ENCODE data around the gene LMF2.
"Not testable (repeated sequence)": the region's sequence is repeated elsewhere in the genome, so short reads cannot be mapped to it uniquely, and the experiment has no call there.

LMF2 gene

DNA sequence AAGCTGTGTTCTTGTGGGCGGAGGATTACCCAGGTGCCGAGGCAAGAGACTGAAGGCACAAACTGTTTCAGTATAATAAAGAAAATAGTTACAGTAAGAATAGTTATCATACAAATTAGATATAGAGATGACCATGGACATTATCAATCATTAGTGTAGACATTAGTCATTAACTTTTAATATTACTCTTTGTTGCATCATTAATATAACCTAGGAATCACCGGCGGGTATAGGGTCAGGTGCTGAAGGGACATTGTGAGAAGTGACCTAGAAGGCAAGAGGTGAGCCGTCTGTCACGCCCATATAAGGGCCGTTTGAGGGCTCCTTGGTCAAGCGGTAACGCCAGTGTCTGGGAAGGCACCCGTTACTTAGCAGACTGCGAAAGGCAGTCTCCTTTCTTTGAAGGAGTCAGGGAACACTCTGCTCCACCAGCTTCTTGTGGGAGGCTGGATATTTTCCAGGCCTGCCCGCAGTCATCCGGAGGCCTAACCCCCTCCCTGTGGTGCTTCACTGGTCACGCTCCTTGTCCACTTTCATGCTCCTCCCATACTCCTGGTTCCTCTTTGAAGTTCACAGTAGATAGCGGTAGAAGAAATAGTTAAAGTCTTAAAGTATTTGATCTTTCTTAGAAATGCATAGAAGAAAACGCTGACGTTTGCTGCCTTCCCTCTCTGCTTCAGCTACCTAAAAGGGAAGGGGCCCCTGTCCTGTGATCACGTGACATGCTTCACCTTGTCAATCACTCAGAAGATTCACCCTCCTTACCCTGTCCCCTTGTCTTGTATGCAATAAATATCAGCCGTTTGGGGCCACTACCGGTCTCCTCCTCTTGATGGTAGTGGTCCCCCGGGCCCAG lies 26.6 kb upstream of the LMF2 start:
- DNase-seq (ENCODE audit: low read depth) = not testable (repeated sequence)

DNA sequence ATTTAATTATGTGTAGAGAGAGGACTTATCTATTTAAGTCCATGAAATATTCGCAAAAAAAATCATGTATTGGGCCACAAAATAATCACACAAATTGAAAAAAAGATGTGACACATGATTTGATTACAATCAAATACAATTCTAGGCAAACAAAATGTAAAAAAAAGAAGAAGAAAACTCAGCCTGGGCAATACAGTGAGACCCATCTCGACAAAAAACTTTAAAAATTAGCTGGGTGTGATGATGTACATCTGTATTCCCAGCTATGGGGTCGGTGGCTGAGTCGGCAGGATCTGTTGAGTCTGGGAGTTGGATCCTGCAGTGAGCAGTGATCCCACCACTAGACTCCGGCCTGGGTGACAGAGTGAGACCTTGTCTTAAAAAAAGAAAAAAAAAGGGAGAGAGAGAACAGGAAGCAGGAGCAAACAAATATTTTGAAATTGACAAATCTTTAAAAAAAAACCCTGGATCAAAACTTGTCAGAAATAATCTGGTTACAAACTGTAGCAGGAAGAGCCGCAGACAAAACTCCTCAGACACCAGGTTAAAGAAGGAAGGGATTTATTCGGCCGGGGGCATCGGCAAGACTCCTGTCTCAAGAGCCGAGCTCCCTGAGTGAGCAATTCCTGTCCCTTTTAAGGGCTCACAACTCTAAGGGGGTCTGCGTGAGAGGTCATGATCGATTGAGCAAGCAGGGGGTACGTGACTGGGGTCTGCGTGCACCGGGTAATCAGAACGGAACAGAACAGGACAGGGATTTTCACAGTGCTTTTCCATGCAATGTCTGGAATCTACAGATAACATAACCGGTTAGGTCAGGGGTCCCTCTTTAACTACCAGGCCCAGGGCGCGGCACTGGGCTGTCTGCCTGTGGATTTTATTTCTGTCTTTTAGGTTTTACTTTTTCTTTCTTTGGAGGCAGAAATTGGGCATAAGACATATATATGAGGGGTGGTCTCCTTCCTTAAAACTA lies 25.6 kb upstream of the LMF2 start:
- DNase-seq (ENCODE audit: low read depth) = no peak

DNA sequence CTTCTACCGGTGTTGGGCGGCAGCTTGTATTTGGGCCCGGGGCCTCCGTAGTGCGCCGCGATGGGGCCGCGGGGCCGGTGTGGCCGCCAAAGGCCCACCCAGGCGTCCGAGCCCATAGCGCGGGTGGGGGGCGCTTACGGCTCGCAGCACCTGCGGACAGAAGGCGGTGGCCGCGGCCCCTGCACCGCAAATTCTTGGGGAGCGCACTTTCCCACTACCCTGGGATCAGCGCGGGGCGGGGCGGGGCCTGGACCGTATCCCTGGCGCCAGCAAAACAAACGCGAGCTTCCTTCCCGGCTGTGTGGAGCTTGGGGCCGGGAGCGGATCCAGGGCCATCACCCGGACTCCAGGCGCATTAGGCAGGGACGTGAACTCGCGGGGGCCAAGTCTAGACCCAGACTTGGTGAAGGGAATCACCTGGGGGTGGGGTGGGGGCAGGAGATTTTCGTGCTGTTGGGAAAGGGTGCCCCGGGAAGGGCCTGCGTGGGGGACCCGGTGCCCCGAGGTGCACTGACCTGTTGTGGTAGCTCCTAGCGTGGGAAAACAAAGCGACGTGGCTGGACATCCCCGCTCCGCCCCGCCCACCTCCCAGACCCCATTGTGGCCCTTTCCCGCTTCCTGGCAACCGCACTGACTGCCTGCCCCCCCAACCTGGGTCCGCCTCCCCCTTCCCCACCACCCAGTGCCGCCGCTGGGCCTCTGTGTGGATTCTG lies 24.6 kb upstream of the LMF2 start:
- no peak for DNase-seq (ENCODE audit: low read depth)

DNA sequence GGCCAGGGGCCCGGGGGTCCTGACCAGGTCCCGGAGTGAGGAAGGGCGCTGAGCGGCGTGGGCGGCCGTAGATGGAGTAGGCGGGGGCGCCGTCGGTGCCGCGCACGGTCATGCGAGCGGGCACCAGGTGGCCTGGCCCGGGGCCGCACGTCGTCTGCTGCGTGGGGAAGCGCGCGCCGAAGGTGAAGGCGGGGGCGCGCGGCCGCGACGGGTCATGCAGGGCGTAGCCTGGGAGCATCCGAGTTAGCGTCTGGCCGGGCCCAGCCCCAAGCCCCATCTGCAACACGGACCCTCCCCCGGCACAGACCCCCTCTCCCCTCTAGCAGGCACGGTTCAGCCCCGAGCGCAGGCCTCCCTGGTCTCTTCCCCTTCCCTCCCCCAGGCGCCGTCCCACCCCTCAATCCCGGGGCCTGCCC lies 24.1 kb upstream of the LMF2 start:
- no peak for DNase-seq (ENCODE audit: low read depth)

DNA sequence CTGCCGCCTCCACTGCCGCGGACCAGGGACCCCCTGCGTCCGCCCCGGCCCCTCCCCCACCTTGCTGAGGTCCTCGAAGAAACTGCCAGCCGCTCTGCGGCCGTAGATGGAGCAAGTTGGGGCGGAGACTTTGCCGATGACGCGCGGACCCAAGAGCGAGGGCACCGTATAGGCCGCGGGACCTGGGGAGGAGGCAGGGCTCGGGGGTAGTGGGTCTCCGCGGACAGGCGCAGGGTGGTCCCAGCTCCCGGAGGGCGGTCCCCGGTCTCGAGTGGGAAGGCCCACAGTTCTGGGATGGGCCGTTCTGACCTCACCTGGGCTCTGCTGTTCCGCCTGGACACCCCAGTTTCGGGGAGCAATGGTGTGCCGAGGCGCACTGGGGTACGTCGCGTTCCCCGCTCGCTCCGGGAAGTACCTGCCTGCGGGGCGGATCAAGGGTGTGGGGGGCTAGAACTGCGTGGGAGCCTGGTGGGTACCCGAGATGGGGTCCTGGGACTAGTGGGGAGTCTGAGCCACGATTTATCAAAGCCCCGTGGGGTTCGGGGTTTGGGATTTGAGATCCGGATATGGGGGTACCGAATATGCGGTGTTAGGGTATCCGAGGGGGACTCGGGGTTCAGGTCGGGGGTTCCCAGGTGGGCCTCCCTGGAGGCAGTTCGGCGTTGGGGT lies 23.5 kb upstream of the LMF2 start:
- peak; percentile 59 for DNase-seq (ENCODE audit: low read depth)

DNA sequence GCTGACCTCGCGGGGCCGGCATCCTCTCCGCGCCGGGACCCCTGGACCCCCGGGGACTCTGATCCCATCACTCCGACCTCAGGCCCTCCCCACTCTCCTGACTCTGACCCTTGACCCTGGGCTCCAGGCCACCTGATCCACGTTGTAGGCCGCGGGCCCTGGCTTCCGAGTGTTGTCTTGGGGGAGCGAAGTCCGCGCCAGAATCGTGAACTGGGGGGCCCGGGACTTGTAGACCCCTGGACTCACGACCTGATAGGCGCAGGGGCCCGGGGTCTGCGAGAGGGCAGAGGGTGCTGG lies 23.0 kb upstream of the LMF2 start:
- DNase-seq (ENCODE audit: low read depth) = no peak

DNA sequence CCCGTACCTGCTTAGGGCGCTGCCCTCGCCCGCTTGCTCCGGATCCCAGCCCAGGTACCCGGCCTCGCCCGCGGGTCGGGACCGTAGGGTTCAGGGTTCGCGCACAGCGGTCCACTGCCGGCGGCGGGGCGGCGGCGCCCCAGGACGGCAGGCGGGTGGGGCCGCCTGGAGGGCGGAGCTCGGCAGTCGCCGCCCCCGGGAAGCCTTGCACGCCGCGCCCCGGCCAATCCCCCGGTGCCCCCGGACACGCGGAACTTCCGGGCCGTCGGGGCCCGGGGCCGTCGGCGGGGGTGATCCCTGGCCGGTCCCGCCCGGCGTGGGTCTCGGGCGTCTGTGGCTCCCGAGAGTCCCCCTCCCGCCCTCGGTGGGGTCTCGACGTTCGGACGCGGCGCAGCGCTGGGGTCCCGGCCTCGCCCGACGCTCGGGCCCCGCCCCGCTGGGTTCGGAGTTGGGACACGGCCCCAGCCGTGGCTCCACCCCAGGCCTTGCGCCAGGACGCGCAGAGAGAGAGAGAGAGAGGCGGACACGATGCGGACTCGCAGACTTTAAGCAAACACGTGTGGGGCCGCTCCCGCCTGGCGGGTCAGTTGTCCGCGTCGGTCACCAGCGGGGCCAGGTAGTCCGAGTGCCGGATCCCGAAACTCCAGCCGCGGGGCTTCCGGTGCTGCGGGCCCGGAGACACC lies 22.5 kb upstream of the LMF2 start, which contains the start of gene TYMP:
TYMP (minus strand) TSS at position 116 of the 683 bp plus-strand sequence. CDS start 303 bp downstream, outside the sequence.
- no peak for DNase-seq (ENCODE audit: low read depth)

DNA sequence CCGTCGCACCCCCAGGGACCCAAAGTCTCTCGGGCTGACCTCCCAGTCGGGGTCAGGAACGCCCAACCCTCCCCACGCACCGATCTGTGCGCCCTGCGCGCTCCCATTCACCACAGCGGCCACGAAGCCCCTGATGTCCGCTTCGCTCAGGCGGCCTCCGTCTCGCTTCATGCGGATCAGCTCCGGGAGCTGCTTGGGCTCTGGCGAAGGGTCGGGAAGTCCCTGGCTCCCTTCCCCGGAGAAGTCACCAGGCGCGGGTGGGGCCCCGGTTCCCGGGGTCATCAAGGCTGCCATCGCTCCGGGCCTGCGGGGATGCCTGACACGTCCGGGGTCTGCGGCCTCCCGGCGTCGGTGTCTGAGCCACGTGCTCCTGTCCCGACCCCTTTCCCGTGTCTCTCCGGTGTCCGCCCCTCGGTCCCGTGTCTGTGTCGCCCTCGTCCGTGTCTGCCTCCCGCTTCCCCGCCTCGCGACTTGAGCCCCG lies 22.0 kb upstream of the LMF2 start:
- no peak for DNase-seq (ENCODE audit: low read depth)

DNA sequence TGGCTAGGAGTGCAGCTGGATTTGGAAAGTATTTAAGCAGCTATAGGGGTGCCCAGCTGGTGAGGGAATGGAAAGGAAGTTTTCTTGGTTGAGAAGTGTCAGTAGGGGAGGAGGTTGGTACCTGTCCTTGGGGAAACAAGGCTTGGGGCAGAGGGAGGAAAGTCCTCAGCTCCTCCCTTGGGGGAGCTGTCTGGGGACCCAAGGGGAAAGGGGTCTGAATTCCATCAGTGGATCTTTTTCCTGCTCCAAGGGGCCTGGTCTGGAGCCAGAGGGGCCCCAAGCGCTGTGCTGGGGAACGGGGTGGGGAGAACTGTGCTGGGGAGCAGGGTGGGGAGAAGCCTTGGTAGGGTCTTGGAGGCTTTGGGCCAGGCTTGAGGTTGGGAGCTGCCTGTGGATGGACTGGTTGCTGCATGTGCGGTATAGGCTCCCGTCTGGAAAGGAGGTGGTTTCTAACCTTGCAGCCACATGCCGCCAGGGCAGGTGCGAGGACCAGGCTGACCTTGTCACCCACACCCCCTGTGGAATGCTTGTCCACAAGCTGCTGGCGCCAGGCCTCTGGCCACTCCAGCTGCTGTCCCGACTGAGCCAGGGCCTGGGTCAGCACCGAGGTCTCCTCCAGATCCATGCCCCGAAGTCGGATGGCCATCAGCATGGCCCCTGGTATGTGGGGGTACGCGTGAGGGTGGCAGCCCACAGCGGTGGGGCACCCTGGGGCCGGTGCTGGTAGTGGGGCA lies 21.3 kb upstream of the LMF2 start:
- DNase-seq (ENCODE audit: low read depth) = no peak

DNA sequence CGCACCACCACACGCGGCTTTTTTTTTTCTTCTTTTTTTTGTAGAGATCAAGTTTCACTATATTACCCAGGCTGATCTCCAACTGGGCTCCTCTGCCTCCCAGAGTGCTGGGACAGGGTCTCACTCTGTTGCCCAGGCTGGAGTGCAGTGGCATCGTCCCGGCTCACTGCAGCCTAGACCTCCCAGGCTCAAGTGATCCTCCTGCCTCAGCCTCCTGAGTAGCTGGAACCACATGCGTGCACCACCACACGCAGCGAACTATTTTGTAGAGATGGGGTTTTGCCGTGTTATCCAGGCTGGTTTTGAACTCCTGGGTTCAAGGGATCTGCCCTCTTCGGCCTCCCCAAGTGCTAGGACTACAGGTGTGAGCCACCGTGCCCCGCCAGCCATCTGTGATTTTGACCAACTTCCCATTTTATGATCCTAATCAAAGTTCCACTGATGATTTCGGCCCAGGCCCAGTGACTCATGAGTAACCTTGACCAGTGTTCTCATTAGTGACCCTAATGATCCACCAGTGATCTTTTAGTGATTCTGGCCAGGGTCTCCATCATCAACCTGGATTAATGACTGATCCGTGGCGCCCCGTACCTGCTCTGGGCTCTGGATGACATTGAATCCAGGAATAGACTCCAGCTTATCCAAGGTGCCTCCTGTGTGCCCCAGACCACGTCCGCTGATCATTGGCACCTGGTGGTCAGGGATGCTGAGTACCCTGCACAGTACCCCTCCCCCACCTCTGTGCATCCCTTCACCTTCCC lies 20.6 kb upstream of the LMF2 start:
- DNase-seq (ENCODE audit: low read depth) = no peak

DNA sequence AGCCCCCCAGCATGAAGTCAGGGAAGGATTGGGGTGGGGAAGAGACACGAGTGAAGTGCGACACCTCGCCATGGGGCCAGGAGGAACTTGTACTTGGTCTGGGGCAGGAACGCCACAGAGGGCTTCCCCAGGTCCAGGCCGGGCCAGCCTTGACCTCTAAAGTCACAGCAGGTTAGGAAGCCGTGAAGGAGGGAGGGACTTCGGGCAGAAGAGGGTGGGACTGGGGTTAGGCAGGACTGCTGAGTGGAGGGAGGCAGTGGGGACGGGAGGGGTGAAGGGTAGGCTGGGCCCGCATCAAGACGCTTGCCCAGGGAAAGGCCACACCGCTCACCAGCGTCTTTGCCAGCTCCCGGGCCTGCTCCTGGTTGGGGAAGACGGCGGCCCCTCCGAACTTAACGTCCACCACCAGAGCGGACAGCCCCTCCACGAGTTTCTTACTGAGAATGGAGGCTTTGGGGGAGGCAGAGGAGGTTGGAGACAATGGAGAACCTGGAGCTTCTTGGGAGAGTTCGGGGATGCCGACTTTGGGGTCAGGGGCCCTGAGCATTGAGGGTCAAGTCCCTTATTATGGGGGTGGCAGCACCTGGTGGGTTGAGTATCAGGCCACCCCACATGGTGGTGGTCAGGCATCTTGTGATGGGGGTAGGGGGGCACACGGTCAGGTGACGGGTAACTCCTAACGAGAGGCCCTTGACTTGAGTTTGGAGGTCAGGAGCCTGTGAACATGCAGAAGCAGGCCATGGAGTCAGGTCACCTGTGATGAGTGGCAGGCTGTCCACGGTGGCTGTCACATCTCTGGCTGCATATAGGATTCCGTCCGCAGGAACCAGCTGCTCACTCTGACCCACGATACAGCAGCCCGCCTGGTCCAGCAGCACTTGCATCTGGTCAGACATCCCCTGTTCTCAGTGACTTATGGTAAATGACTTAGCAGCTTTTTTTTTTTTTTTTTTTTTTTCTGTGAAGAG lies 19.6 kb upstream of the LMF2 start:
- DNase-seq (ENCODE audit: low read depth) = no peak

DNA sequence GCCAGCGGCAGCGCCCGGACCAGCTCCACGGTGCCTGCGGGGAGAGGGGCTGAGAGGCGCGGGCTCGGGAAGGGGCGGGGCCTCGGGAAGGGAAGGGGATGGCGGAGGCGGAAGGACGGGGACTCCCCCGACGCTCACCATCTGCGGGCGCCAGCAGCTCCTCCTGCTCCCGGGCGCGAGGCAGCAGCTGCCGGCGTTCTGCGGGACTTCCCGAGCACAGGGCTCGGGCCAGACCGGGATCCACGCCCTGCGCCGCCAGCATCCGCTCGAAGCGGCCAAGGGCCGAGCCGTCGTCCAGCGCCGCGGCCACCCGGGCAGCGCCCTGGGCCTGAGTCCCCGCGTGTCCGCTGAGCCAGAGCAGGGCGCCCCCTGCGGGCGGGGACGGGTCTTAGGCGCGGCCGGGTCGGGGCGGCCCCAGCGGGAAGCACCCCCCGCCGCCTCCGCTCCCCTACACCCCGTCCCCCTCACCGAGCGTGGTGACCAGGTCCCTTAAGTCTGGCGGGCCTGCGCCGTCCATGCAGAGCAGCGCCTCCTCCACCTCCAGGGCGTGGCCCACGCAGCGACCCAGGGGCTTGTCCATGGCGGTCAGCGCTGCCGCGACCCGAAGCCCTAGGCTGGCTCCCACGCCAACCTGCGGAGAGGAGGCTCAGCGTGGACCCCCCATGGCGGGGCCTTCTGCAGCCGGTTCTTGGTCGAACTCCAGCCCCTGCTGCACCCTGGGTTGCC lies 18.8 kb upstream of the LMF2 start:
- DNase-seq (ENCODE audit: low read depth) = peak; percentile 72

DNA sequence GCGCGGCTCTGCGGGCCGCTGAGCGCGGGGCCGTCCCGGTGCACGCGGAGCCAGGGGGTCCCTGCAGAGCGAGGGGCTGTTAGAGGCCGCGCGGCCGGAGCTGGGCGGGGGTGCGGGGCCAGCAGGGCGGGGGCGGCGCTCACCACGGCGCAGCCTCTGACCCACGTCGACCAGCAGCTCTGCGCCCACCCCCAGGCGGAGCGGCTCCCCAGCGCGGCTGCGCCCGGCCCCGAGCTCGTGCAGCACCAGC lies 18.3 kb upstream of the LMF2 start:
- no peak for DNase-seq (ENCODE audit: low read depth)

DNA sequence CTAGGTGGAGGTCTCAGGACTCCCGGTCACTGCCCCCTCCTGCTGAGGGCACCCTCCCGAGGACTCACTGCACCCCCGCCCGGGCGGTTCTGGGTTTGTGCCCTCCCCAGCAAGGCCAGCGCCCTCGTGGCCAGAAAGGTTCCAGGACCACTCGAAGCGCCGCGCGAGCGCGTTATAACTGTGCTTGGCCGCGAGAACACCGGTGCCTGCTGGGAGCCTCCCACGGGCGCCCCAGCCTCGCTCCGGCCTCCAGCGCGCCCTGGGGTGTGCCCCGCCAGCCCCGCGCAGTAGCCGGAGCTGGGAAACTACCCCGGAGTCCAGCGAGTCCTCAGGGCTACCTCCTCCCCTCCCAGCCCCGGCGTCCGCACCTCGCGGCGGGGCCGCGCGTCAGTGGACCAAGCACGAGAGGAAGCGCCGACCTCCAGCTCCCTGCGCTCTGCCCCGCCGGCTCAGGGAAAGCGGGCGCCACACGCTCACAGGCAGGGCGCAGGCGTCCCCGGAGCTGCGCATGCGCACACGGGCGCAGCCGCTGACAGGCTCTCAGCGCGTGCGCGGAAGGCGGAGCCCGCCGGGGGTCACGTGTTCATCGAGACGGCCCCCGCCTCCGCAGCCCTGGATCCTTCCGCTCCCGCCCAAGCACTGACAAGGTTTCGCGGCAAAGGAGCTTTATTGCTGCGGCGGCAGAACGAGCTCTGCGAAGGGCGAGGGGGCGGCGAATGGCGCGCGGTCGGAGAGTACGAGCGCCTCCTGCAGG lies 17.8 kb upstream of the LMF2 start, which contains the start of gene SCO2:
SCO2 (minus strand) TSS at position 495 of the 754 bp plus-strand sequence. CDS start 1,187 bp downstream, outside the sequence.
- DNase-seq (ENCODE audit: low read depth) = peak; percentile 97

DNA sequence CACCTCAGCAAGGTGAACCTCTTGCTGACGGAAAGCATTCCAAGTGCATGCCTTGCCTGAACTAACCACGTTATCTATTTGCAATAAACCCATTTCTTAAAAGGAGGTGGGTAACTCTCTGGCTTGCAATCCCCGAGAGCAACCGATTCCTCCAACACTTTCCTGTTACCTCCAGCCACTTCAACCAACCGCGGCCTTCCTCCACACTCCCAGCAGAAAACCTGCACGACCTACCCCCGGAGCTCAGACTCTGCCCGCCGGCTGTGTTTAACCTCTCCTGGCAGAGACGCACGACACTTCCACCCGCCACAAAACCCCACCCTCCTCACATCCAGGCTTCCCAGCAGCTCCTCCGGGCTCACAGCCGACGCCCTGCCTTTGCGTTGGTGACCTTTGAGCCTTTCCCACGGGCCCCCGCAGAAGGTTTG lies 17.2 kb upstream of the LMF2 start:
- no peak for DNase-seq (ENCODE audit: low read depth)

DNA sequence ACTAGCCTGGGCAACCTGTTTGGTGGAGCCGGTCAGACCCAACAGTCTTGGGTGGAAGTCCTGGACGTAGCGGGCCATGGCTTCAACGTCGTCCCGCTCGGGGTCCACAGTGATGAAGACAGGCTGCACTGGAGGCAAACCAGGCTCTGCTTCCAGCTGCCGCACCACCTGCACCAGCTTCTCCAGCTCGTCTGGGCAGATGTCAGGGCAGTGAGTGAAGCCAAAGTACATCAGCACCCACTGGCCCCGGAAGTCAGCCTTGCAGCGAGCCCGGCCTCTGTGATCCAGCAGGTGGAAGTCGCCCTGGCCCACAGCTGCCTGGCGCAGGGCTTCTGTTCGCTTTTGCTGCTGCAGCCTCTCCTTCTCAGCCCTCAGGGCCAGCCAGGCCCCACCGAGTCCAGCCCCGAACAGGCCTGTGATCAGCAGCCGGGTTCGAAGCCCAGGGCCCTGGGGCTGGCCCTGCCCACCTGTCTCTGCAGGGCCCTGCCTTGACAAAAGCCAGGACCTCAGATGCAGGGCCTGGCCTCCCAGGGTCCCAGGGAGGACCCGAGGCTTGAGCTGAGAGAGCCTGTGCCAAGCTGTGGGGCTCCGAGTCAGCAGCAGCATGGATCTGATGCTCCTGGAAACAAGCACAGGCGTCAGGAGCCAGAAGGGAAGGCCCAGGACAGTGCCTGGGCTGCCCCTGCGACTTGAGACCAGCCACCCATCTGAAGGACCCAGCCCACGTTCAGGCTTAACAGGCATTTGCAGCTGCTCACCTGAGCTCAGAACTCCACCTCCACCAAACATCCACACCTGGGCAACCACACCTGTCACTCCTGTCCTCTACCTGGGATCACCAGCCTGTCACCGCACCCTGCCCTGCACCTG lies 16.5 kb upstream of the LMF2 start:
- no peak for DNase-seq (ENCODE audit: low read depth)
